Smooth muscle cell of the brain vasculature (primary cell): ENCODE measurements around the gene OR10H1.
"Not testable (repeated sequence)": the region's sequence is repeated elsewhere in the genome, so short reads cannot be mapped to it uniquely, and the experiment has no call there.

Experiments
- DNase-seq: peaks from one replicate; pipeline ENCODE4 v3.0.0-alpha.2; 2012; ENCODE audit warnings: low read depth, low spot score

The OR10H1 gene

DNA sequence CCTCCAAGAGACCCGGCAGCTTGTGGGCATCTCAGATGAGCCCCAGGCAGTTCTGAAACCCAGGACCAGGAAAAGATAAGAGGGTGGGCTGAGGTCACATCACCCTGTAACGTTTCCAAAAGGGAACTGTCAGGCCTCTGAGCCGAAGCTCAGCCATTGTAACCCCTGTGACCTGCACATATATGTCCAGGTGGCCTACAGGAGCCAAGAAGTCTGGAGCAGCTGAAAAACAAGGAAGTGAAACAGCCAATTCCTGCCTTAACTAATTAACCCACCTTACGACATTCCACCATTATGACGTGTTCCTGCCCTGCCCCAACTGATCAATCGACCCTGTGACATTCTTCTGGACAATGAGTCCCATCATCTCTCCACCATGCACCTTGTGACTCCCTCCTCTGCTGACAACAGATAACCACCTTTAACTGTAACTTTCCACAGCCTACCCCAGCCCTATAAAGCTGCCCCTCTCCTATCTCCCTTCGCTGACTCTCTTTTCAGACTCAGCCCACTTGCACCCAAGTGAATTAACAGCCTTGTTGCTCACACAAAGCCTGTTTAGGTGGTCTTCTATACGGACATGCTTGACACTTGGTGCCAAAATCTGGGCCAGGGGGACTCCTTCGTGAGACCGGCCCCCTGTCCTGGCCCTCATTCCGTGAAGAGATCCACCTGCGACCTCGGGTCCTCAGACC lies 13.3 kb upstream of the OR10H1 start:
- DNase-seq, result not testable (repeated sequence)

DNA sequence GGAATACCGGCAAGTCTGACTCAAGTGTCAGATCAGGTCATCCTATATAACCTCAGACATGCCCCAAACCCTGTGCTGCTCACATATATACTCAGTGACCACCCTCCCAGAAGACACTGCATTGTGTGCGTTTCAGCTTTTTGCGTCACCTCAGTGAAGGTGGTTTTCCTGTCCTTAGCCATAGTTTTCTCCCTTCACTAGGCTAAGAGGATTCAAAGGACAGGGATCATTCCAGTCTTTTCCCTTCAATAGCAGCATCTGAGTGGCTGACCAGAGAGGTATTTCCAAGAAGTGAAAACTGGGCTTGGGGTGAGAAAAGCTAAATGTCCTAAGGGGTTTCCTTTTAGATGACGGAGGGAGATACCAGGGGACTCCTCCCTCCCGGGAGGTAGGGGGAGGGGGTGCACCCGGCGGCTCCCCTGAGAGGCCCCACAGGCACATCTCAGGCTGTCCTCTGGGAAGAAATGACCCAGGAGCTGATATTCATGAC lies 12.7 kb upstream of the OR10H1 start:
- no peak for DNase-seq

DNA sequence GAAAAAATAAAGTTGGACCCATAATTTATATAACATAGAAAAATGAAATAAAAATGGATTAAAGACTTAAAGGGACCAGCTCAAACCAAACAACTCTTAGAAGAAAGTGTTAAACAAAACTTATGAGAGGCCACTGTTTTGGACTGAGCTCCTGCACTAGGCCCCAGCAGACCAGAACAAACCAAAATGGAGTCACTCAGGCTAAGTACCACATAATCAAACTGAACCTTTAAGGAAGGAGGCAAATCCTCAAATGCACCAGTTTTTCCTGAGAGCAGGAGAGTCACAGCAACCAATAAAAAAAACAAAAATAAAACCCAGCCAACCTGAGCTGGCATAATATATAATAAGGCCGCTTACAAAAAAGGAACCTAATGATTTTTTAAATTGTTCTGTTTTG lies 10.3 kb upstream of the OR10H1 start:
- no peak for DNase-seq

DNA sequence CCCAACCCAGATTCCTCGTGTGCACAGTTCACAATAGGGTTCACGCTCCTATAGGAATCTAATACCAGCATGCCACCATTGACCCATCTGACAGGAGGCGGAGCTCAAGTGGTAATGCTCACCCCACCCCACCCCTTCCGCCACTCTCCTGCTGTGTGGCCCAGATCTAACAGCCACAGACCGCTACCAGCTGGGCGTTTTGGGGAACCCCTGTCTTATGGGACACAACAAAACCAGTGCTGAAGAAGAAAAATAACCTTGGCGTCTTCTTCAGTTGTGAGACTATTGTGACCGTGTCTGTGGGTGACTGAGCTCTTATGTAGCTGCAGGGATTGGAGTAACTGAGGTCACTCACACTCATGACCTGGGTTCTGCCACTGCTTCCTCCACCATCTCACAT lies 5.2 kb upstream of the OR10H1 start:
- DNase-seq, result no peak

DNA sequence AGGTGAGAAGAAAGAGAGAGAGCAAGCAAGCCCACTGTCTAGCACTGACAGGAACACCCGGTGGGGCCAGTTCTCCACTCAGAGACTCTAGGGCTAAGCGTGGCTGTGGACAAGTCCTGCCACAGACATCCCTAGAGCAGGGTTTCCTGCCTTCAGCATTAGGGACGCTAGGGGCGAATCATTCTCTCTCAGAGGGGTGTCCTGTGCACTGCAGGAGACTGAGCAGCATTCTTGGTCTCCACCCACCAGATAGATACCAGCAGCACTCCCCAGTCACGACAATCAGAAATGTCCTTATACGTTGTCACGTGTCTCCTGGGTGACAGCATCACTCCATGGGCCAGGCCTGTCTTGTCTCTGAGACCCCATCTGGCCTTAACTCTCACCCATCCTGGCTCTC lies 1.5 kb downstream of the OR10H1 start:
- DNase-seq, result no peak

DNA sequence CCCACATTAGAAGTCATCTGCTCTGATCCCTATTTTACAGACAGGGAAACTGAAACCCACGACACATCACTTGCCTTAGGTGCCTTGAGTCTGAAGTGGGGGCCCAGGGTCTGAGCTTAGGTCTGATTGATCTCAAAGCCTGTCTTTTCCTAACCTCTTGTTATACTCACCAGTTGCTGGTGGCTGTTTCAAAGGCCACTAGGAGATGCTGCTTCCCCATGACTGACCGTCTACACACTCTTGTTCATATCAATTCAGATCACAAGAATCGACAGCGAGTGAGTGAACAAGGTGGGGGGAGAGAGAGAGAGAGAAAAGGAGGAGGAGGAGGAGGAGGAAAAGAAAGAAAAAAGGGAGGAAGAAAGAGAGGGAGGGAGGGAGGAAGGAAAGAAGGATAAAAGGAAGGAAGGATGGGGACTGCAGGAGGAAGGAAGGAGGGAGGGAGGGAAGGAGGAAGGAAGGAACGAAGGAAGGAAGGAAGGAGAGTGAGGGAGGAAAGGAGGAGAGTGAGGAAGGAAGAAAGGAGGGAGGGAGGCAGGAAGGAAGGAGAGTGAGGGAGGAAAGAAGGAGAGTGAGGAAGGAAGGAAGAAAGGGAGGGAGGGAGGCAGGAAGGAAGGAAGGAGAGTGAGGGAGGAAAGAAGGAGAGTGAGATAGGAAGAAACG lies 3.3 kb downstream of the OR10H1 start:
- DNase-seq, result no peak

DNA sequence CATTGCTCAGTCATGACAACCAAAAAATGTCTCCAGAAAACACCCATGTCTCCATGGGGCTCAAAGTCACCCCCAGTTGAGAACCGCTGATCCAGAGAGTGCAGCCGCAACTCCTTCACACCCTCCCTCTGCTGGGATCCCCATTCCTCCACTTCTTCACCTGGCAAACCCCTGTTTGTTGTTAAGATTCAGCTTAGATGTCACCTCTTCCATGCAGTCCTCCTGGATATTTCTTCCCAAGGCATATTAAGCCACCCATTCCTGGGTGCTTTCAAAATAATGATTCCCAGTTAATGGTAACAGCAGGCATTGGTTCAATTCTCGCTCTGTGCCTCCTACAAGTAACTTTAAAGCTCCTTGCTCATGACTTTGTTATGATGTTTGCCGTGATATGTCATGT lies 4.0 kb downstream of the OR10H1 start:
- DNase-seq, result no peak

DNA sequence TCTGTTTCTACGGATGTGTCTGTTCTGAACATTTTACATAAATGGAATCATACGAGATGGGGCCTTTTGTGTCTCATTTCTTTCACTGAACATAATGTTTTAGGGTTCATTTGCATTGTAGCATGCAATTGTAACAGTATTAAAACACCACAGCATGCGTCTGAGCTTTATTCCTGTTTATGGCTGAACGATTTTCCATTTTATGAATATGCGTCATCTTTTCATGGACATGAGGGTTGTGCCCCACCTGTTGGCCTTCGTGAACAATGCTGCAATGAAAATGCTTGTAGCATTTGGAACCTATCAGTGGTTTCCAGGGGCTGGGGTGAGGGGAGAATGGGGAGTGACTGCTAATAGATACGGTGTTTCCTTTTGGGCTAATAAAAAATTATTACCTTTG lies 5.1 kb downstream of the OR10H1 start:
- DNase-seq, result no peak

DNA sequence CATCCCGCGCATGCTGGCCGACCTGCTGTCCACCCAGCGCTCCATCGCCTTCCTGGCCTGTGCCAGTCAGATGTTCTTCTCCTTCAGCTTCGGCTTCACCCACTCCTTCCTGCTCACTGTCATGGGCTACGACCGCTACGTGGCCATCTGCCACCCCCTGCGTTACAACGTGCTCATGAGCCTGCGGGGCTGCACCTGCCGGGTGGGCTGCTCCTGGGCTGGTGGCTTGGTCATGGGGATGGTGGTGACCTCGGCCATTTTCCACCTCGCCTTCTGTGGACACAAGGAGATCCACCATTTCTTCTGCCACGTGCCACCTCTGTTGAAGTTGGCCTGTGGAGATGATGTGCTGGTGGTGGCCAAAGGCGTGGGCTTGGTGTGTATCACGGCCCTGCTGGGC lies 21.2 kb downstream of the OR10H1 start:
- DNase-seq, result not testable (repeated sequence)

DNA sequence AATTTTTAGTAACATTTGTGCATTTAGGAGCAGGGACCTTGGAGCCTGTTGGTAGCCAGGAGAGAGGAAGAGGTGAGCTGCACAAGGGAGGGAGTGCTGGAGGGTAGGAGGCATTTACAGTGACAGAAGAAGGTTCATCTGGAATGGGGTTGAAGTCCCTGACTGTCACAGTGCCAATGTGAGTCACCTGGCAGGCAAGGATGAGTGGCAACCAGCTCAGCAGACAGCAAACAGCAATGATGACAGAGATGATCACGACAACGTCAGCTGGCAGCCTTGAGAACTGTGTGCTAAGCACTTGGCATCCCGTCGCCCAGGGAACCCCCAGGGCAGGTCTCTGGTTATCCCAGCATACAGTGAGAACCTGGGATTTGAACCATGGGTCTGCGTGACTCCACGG lies 25.4 kb downstream of the OR10H1 start:
- no peak for DNase-seq

DNA sequence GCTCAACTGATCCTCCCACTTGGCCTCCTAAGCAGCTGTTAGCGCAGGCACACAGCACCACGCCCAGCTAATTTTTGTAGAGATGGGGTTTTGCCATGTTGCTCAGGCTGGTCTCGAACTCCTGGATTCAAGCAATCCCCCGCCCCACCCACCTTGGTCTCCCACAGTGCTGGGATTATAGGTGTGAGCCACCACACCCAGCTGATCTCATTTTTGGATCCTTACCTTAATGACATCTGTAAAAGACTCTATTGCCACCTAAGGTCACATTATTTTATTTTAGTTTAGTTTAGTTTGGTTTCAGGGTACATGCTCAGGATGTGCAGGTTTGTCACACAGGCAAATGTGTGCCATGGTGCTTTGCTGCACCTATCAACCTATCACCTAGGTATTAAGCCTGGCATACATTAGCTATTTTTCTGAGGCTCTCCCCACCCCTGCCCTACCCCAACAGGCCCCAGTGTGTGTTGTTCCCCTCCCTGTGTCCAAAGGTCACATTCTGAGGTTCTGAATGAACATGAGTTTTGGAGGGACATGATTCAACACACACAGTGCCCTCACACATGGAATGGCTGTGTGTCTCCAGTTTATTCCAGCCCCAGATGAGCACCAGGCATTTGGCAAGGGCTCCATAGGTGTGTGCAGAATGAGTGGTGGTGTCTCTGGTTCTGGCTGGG lies 26.7 kb downstream of the OR10H1 start:
- DNase-seq, result no peak

DNA sequence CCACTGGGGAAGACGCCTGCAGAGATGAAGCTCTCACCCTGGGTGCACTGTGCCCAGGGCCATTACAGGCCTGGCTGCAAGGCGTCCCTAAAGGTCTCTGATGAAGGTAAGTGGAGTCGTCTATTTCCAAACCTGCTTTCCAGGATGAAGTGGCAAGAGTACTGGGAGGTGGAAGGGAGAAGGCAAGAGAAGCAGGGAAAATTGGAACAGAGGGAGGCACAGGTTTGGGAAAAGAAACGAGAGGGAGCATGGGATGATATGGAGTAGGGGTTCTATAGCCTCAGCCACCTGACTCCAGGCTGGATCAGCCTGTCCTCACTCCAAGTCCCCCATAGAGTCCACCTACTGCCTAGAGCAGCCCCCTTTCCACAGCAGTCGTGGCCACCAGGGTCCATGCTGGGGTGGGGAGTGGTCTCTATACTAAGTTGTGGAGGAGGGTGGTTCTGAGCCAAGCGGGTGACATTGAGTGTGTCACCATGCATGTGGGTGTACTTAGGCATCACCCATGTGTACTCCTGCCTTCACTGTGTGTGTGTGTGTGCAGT lies 27.8 kb downstream of the OR10H1 start, which contains the start of gene OR10H5:
OR10H5 (plus strand) TSS at position 51 of the 545 bp plus-strand sequence. CDS start 6,388 bp downstream, outside the sequence.
- DNase-seq, result no peak

DNA sequence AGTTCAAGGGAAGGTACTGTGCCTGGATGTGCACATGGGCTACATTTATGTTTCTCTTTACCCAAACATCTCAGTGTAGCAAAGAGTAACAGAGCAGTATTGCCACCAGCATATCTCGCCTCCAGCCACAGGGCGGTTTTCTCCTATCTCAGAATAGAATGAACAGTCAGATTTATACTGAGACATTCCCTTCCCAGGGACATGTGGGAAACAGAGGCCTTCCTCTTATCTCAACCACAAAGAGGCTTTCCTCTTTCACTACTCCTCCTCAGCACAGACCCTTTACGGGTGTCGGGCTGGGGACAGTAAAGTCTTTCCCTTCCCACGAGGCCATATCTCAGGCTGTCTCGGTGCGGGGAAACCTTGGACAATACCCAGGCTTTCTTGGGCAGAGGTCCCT lies 32.6 kb downstream of the OR10H1 start:
- DNase-seq, result not testable (repeated sequence)

DNA sequence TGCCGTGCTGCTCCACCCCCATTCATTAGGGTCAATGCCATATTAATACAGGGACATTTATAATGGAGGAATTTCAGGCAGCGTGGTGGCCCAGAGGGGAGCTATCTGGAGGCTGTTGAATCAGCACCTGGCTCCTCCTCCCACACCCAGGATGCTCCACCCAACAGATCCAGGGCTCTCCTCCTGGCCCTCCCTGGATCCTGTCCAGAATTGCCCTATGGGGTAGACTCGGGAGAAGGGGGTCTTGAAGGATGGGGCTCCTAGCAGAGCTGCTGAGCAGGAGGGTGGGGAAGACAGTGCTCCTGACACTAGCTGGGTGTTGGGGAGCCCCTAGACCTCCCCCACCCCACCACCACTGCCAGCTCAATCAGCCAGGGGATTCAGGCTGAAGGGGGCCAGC lies 33.3 kb downstream of the OR10H1 start:
- no peak for DNase-seq

DNA sequence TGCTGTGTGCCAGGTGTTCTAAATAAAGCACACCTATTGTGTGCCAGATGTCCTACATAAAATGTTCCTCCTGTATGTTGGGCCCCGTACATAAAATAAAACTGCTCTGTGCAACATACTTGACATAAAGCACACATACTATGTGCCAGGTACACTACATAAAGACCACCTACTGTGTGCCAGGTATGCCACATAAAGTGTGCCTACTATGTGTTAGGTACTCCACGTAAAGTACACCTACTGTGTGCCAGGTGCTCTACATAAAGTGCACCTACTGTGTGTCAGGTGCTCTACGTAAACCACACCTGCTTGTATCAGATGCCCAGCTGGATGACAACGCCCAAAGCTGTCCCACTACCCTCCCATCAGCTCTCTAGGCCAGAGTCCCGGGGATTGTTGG lies 33.8 kb downstream of the OR10H1 start:
- DNase-seq, result no peak

DNA sequence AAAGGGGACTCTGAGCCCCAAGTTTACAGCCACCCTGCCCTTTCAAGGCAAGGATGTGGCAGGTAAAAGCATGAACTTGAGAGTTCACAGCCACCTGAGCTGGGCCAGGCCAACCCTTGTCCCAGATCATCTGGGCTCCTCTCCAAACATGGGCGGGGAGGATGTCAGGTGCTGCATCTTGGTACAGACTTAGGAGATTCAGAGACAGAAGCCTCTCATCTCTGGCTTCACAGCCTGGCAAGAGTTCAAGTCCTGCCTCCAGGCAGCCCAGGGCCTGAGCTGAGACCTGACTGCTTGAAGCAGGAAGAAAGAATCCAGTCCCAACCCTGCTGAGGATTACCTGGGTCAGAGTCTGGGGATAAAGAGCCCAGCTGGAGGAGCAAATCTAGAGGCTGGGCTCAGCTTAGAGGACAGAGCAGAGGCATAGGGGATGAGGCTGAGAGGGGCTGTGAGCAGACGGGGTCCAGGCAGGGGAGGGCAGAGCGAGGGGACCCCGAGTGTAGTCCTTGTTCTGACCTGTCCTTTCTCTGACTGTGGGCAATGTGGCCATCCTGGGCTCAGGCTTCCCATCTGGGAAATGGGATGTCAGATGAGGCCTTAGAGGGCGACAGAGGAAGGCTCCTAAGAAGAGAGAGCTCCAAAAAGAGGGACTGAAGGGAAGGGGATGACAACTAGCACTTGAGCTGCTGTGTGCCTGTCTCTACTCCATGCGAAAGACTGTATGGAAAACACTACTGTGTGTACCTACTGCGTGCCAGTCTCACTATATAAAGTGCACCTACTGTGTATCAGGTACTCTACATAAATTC lies 34.6 kb downstream of the OR10H1 start:
- DNase-seq, result no peak

DNA sequence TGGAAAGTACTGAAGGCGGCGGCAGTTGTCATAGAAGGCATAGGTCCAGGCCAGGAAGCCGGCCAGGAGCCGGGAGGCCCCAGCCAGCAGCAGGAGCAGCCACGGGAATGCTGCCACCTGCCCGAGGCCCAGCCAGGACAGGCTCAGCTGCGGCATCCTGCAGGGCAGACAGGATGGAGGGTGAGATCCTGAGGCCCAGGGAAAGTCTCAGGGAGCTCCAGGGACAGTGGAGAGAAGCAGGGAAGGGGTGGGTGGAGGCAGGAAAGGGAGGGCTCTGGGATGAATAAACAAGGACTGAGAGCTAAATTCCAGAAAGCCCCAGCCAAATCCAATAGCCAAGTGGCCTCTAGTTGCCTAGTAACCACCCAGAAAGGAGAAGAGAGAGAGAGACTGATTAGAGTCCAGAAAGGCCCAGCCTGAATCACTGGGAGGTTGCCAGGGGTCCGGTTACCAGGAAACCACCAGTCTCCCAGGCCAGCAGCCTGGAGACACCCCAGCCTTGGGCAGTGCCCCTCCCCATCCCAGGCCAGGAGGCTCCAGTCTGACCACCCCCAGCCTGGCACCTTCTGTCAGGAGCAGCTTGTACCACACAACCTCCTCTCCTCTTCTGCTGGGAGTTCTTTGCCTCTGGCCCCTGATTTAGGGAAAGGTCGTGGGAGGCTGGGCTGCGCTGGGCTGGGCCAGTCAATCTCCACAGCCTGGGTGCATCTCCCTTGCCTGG lies 35.5 kb downstream of the OR10H1 start:
- DNase-seq, result no peak

DNA sequence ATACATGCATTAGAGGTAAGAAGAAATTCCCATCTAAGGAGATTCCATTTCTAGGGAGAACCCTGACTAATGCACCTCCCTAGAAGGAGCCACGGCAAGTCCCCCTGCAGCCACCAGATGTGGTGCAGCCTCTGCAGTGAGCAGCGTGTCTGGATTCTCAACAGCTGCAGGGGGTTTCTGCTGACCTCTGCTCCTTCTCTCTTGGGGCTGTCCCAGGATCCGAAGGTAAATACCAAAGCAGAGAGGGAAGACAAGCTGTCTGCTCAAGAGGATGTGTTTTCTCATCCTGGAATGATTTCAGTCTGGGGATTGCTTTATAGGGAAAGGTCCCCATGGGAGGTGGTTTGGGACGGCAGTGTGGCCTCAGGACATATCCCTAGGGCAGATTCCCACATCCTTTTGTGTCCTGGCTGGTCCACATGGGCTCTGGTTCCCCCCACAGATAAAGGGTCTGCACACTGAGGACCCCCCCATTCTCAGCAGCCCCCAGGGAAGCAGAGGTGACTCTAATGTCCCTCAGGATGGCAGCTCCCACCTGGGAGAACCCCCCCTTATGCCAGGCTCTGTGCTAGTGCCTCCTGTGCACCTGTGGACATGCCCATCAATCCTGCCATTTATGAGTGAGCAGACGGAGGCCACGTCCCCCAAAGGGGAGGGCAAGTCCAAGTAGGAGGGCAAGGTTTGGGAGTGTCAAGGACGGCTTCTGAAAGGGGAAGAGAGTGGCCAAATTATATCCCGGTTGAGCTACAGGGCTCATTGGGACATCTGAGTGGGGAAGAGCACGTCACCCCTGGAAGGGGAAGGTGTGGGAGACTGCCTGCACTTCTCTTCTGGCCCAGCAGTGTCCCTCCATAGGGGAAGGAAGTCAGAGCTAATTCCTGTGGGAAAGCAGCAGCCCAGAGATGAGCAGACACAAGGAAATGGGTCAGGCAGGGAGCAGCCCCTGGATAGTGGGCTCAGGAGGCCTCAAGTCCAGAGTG lies 38.2 kb downstream of the OR10H1 start:
- no peak for DNase-seq

DNA sequence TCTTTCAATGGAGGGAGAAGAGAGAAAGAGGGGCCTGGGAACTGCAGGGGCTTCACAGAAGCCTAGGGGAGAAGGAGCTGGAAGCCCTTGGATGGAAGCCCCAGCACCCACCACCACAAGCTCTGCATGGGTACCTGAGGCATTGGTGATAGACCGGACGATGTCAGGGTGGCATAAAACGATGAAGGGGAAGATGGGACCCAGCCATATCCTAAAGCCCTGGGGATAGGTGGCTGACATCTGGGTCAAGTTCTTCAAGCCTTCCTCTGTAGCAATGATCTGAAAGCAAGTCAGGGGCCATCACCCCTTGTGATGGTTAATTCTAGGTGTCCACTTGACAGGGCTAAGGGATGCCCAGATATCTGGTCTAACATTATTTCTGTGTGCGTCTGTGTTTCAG lies 39.2 kb downstream of the OR10H1 start:
- DNase-seq, result no peak

DNA sequence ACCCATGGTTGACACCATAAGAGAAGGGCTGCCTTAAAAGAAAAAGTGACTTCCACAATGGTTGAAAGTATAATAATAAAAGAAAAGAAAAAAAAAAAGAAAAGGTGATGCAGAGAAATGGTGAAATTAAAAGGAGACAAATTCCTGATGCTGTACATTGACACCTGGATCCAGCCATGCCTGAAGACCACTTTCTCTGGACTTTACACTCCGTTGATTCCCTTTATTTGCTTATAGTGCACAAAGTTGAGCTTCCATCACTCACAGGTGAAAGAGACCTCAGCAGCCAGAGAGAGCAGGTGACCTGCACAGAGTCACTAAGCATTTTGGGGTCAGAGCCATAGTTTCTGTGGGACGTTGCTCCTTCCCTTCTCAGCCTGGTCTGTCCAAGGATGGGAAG lies 40.2 kb downstream of the OR10H1 start:
- DNase-seq, result no peak
